HuH-7.5 (cell line): ENCODE measurements around the gene YARS1.

Experiments
- DNase-seq: peaks from one replicate; pipeline ENCODE4 v3.0.0; 2011; ENCODE audit warnings: low spot score

Gene YARS1

DNA sequence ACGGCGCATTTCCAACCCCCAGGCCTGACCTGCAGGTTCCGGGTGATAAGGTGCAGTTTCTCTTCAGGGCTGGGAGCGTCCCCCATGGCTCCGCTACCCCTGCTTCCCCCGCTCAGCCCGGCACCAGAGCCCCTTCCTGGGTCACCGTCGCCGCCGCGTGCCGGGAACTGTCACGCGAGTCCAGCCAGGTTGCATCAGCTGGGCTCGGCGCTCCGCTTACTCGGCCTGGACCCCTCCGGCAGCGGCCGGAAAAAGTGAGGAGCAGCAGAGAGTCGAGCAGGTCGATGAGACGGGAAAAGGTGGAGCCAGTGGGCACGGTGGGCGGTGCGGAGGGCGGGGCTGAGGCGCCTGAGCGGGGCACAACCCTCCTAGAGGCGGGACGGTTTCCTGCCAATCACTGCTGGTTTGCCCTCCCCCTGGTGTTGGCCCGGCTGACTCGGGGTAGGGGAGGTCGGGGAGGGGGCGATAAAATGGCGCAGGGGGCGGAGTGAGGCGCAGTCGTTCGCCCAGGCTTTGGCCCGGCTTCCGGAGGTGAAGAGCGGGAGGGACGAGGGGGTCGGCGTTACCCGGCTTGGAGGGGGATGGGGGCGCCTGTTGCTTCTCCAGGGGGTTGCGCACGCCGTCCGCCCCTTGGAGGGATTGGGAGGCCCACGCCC is at the start of gene YARS1, which contains the start of gene S100PBP:
Gene YARS1 (minus strand): TSS at position 200 of the 656 bp plus-strand sequence. CDS start 114 bp downstream, at position 86.
Gene S100PBP (plus strand): TSS at position 495 of the 656 bp plus-strand sequence. CDS start 8,447 bp downstream, outside the sequence.
- peak; percentile 91 for DNase-seq

- DNase-seq = no peak
Observed at GRCh38 chr1:32865639-32866405, 48.7 kb upstream of the YARS1 start.

- DNase-seq = no peak
Observed at GRCh38 chr1:32864375-32865019, 47.3 kb upstream of the YARS1 start.

DNA sequence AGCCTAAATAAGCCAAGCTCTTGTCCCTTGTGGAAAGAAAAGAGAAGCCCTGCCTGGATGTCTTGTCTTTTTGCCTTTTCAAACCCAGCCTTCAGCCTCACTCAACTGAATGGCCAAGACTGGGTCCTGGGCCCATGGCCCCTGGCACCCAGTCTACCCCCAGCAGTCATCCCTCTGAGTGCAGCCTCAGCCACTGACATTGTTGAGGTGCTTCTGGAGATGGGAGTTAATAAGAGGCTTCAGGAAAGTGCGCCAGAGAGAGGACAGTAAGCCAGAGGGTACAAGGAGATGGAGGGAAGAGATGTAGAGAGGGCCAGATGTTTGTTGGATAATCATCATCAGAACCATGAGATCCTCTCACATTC is 46.7 kb upstream of the YARS1 start:
- DNase-seq = no peak

GRCh38 chr1:32863218-32863880 is 46.2 kb upstream of the YARS1 start:
- DNase-seq = no peak

- DNase-seq = no peak
Observed at GRCh38 chr1:32861904-32862695, 44.9 kb upstream of the YARS1 start.

- DNase-seq = no peak
Observed at GRCh38 chr1:32860566-32860965, 43.4 kb upstream of the YARS1 start.

DNA sequence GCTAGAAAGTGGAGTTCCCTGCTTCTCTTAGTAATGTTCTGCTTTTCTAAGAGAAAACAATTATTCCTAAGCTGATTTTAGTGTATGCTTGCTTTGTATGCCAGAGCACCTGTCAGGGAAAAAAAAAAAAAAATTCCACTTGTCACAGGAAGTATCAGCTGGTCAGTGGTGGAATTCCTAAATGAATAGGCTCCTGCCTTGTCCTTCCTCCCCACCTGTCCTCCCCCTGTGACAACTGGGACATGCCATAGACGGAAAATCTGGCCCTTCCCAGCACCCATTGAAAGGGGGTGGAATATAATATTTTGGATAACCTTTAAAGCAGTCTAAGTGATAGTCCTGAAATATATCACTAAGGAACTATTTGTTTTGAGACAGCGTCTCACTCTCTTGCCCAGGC is 42.8 kb upstream of the YARS1 start:
- DNase-seq = no peak

GRCh38 chr1:32858791-32859190 is 41.6 kb upstream of the YARS1 start:
- no peak for DNase-seq

GRCh38 chr1:32858136-32858535 is 41.0 kb upstream of the YARS1 start:
- DNase-seq = no peak

DNA sequence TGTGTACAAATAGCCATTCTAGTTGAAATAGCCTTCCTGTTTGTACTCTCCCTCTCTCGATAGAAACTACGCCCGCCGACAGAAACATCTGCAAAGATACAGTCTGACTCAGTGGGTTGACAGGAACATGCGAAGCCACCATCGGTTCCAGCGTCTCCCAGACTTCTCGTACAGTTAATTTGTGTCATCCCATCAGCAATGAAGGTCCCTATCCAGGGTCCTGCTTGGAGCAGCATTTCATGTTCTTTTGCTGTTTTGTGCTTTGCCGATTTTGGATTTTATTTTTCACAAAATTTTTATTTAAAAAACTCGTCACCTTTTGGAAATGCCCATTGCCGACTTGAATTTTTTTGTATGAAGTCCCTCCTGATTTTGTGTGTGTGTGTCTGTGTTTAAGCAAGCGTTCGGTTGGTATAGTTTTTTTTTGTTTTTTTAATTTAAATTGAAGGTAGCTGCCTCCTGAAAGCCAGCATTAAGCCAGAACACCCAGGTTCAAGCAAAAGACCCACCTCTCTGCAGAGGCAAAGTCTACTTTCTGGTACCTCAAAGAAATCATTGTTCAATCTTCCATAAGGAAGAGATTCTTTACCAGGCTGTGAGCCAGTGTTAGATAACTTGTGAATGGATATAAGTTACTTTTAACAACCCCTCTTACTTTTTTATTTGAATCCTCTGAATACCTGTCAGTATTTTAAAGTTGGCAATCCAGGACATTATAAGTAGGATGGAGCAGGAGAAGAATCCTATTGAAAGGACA is 38.9 kb upstream of the YARS1 start:
- DNase-seq = no peak

DNA sequence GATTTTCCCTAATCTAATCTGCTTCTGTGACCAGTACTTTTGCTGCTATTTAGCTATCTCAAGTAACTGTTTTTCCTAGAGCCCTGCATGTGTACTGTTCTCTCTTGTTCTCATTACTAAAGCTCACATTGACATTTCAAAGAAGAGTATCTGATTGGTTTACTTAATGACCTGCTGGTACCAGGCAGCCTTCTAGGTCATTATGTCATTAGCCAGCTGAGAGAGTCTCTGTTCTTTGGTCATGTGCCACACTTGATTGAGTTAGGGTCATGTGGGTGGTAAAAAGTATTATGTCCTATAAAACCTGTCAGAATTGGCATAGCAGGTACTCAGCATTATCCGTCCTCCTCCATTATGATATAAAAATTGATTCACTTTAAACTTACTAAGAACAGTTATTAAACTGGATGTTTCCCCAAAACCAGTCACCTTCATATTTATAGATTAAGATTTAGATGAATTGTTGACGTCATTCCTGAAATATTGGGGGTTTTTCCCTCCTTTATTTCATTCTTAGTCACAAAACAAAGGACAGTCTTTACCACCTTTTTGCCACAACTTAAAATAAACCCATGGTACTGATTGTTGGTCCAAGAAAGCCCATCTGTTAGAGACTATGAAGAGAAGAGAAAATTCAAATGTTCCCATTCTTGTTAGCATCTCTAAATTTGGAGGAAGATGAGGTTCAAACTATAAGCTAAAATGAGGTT is 31.4 kb upstream of the YARS1 start:
- DNase-seq = no peak

DNA sequence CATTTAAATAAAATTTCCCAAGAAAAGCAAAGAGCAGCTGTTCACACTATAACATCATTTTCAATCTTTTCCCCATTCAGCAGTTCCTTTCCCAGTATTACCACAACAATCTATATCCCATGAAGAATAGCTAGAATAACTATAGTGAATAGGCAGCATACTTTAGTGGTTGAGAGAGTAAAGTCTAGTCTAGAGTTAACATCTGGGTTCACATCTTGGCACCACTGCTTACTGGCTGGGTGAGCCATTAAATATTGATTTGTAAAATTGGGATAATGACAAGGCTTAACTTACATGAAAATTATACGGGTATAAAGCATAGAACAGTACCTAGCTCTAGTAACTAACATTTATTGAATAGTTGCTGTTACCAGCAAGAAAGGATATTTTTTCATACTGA is 14.7 kb upstream of the YARS1 start:
- DNase-seq = no peak

DNA sequence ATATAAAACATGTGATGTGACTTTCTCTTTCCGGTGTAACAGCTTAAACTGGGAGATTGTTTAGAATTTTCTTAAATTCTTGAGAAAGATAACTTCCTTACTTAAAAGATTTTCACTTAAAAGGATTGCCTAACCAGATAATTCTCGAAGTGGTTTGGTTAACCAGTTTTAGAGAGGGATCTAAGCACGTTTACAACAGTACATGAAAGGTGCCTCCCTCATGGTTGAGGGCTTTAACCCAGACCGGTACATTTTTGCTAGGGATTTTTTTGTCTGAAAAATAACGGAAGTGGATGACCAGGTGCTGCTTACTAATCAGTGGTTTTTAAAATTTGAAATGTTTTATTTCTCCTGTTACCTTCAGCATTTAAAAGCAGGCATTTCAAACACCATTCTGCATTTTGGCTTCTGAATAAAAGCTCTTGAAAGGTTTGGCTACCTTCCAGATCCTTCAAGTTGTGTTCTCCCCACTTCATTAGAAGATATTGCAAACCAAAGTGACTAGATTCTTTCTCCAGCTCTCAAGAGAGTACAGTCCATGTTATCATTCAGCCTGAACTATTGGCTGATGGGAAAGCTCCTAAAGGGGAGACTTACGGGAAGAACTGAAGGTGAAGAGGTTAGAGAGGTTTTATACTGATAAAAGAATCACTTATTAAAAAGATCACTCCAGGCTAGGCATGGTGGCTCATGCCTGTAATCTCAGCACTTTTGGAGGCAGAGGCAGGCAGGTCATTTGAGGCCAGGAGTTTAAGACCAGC is 13.1 kb upstream of the YARS1 start:
- no peak for DNase-seq

- DNase-seq = no peak
Observed at GRCh38 chr1:32828341-32828740, 11.2 kb upstream of the YARS1 start.

GRCh38 chr1:32825181-32825580 is 8.0 kb upstream of the YARS1 start:
- DNase-seq = no peak

DNA sequence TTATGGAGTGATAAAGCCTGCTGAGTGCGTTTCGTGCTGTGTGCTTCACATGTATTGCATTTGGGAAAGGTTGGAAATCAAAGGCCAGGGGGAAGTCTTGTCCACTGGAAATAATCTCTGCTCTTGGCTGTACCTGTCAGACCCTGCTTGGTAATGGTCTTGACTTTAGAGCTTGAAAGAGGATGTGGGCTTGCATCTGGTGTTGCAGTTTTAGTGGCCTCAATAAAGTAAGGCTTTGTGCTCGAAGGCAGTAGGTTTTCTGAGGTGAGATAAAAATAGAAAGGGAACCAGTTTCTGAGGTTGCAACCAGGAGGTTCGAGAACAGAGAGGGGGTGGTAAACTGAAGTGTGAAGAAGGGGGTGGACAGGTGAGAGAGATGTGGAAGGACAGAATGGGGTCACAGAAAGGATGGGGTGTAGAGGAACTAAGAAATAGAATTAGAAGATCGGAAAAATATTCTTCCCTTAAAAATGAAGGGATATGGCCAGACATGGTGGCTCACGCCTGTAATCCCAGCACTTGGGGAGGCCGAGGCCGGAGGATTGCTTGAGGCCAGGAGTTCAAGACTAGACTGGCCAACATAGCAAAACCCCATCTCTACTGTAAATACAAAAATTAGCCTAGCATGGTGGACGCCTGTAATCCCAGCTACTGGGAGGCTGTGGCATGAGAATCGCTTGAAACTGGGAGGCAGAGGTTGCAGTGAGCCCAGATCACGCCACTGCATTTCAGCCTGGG is 1.8 kb upstream of the YARS1 start:
- no peak for DNase-seq

GRCh38 chr1:32817815-32818786 is 943 bp upstream of the YARS1 start:
- peak; percentile 61 for DNase-seq
